ENCODE data around the gene TP63. TPM values are rescaled to one million over a fixed set of nuclear protein-coding genes. Genes with fewer than 3 reads are reported as not detected.

The TP63 gene
- polyA plus RNA-seq, 2 of the 4 experiments (the other 2 are of a cell fraction): 1.5 to 5.4 TPM

Small RNA genes lying within 50 kb of the gene (small RNA-seq; reads per million reads assigned to genes)
- 0 reads per million in 6 experiments for gene AC078809.1
- 0 to 10.6 (median 4.7) reads per million in 6 experiments for gene MIR944

Measured in A549 (cell line).